ENCODE results near the gene CNTNAP5.

DNA sequence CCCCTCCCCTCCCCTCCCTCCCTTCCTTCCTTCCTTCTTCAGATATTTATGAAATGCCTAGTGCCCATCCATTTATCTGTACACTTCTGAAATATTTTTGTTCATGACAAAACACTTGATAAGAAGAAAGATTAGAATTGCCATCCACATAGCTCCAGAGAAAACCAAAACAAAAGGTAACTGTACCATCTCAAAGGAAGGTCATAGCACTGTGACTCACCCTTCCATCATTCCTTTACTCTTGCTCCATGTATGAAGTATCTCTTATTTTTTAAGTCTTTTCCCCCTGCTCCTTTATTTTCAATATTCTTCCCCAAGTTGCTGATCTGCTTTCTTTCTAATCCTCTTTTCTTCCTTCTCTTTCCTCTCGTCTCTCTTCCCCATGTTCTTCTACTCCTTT is 9.9 kb downstream of the CNTNAP5 start:
- TF ChIP-seq ATF3 (IDR thresholded peaks at IDR 0.05) (no peak), YY1 (IDR thresholded peaks at IDR 0.05) (no peak), GABPA (IDR thresholded peaks at IDR 0.05 in 1 of 2, conservative IDR thresholded peaks at IDR 0.05 in 1 of 2) (no peak), HNF4G (IDR thresholded peaks at IDR 0.05) (no peak), JUND (IDR thresholded peaks at IDR 0.05) (no peak), RXRA (IDR thresholded peaks at IDR 0.05) (no peak), EGR1 (IDR thresholded peaks at IDR 0.05; ENCODE audit: low read depth in 2 of 2) (no peak), TAF1 (conservative IDR thresholded peaks at IDR 0.05) (no peak), SP1 (IDR thresholded peaks at IDR 0.05) (no peak)
- TF ChIP-seq, protein P1, sequence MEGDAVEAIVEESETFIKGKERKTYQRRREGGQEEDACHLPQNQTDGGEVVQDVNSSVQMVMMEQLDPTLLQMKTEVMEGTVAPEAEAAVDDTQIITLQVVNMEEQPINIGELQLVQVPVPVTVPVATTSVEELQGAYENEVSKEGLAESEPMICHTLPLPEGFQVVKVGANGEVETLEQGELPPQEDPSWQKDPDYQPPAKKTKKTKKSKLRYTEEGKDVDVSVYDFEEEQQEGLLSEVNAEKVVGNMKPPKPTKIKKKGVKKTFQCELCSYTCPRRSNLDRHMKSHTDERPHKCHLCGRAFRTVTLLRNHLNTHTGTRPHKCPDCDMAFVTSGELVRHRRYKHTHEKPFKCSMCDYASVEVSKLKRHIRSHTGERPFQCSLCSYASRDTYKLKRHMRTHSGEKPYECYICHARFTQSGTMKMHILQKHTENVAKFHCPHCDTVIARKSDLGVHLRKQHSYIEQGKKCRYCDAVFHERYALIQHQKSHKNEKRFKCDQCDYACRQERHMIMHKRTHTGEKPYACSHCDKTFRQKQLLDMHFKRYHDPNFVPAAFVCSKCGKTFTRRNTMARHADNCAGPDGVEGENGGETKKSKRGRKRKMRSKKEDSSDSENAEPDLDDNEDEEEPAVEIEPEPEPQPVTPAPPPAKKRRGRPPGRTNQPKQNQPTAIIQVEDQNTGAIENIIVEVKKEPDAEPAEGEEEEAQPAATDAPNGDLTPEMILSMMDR (IDR thresholded peaks at IDR 0.05; ENCODE audit: low read depth, low read length, missing input control): no peak
